Gastrocnemius medialis (tissue), 4 donors: Measurements from ENCODE around the gene IGSF21. TPM values are rescaled to one million over a fixed set of nuclear protein-coding genes. Genes with fewer than 3 reads are reported as not detected.
"Not testable (repeated sequence)": the region's sequence is repeated elsewhere in the genome, so short reads cannot be mapped to it uniquely, and the experiment has no call there.

ENCODE experiments used
- ATAC-seq, 2 donors: fragments of 150-250 bp; one replicate each; pipeline ENCODE4 v1.9.1; 2016
- DNase-seq, 2 donors: peaks; one replicate each; pipeline ENCODE4 v3.0.0-alpha.2; 2019
- H3K27ac ChIP-seq, 4 donors: fragments of 200-600 bp; sonication (generic); 1 replicate in 1 of 4; 2 replicates in 3 of 4; pipeline ENCODE4 v1.5.1; 2016 to 2018; ENCODE audit warnings: mild to moderate bottlenecking in 2 of 4, moderate library complexity in 1 of 4
- H3K27me3 ChIP-seq, 3 donors: fragments of 200-600 bp; sonication (generic) in 2 of 3; 1 replicate in 1 of 3; 2 replicates in 2 of 3; pipeline versions ENCODE4 v1.5.1 to v1.6.0; 2016 to 2019; ENCODE audit warnings: mild to moderate bottlenecking in 1 of 3, moderate library complexity in 1 of 3
- H3K36me3 ChIP-seq, 2 donors: fragments of 200-600 bp; sonication (generic) in 1 of 2; one replicate each; pipeline ENCODE4 v1.5.1; 2017 to 2018
- H3K4me1 ChIP-seq, 2 donors: fragments of 200-600 bp; sonication (generic) in 1 of 2; one replicate each; pipeline ENCODE4 v1.5.1; 2016 to 2017; ENCODE audit warnings: mild to moderate bottlenecking in 2 of 2
- H3K4me3 ChIP-seq, 4 donors: fragments of 200-600 bp; sonication (generic) in 3 of 4; 1 replicate in 1 of 4; 2 replicates in 3 of 4; pipeline ENCODE4 v1.5.1; 2016 to 2019; ENCODE audit warnings: mild to moderate bottlenecking in 2 of 4
- H3K9me3 ChIP-seq, 3 donors: fragments of 200-600 bp; sonication (generic) in 2 of 3; 1 replicate in 1 of 3; 2 replicates in 2 of 3; pipeline ENCODE4 v1.5.1; 2016 to 2019
- CTCF ChIP-seq, 5 experiments: fragments of 450-650 bp in 3 of 5; fragments of 200-600 bp in 2 of 5; sonication (generic) in 2 of 5; IDR thresholded peaks in 4 of 5; conservative IDR thresholded peaks in 1 of 5; 1 replicate in 4 of 5; 2 replicates in 1 of 5; pipeline ENCODE4 v1.5.1; 2016 to 2019; ENCODE audit warnings: antibody characterized with exemption in 5 of 5, mild to moderate bottlenecking in 3 of 5, moderate library complexity in 3 of 5
- POLR2A ChIP-seq, 2 donors: fragments of 450-650 bp; IDR thresholded peaks; one replicate each; pipeline ENCODE4 v1.6.1; 2017; ENCODE audit warnings: antibody characterized with exemption in 2 of 2, mild to moderate bottlenecking in 2 of 2, moderate library complexity in 2 of 2
- in situ Hi-C, 4 donors: fragments of 200-750 bp; cut with MboI; loops; one replicate each; pipeline versions ENCODE4 v1.15.0 to v1.8.0; 2017; ENCODE audit warnings: low sequenced_read_pairs in 4 of 4
- intact Hi-C: fragments of 100-400 bp; cut with DNase I; formaldehyde crosslinking; loops from one replicate; pipeline ENCODE4 v1.15.1; 2023; ENCODE audit warnings: low total_unique reads
- total RNA-seq, 4 donors: library from RNA; depleted of rRNA; stranded (reverse); fragments of >200 nt; gene quantifications; one replicate each; pipeline versions ENCODE4 v1.1.0 to v1.2.3, GENCODE V29; 2016

Gene IGSF21
- total RNA-seq, 4 donors from 2014 or later: 0.32 to 0.66 (median 0.53) TPM

GRCh38 chr1:18414872-18415447, 307.4 kb downstream of the IGSF21 start:
- Histone ChIP-seq H3K4me3 (no peak overlapping the region), H3K27ac (no peak overlapping the region), H3K4me1 (no peaks in the 10 kb centered on the region), H3K27me3 (peaks cover 0 to 5% (median 0%) of the 10 kb centered on the region in 3 donors), H3K36me3 (no peaks in the 10 kb centered on the region), H3K9me3 (no peaks in the 10 kb centered on the region)
- in situ Hi-C loops: no loop called here
- TF ChIP-seq CTCF (IDR thresholded peaks at IDR 0.05 in 4 of 5, conservative IDR thresholded peaks at IDR 0.05 in 1 of 5) (no peak), POLR2A (IDR thresholded peaks at IDR 0.05) (no peak)
- intact Hi-C loops: no loop called here
- DNase-seq (no peak), ATAC-seq (no peak)

GRCh38 chr1:18415448-18416027, 307.9 kb downstream of the IGSF21 start:
- DNase-seq: no peak
- Histone ChIP-seq H3K4me3 (no peak overlapping the region), H3K4me1 (no peaks in the 10 kb centered on the region), H3K9me3 (no peaks in the 10 kb centered on the region), H3K27ac (no peak overlapping the region), H3K27me3 (peaks cover 0 to 5% (median 0%) of the 10 kb centered on the region in 3 donors), H3K36me3 (no peaks in the 10 kb centered on the region)
- intact Hi-C loops (no loop called here), in situ Hi-C loops (no loop called here)
- no peak for ATAC-seq
- TF ChIP-seq POLR2A (IDR thresholded peaks at IDR 0.05) (no peak), CTCF (IDR thresholded peaks at IDR 0.05 in 4 of 5, conservative IDR thresholded peaks at IDR 0.05 in 1 of 5) (no peak)

GRCh38 chr1:18416126-18416525, 308.5 kb downstream of the IGSF21 start:
- H3K4me1 ChIP-seq, H3K27me3 ChIP-seq, H3K36me3 ChIP-seq, intact Hi-C loops, H3K27ac ChIP-seq, ATAC-seq, H3K9me3 ChIP-seq, H3K4me3 ChIP-seq, in situ Hi-C loops, DNase-seq: not testable (repeated sequence)

- no peak for DNase-seq
These were observed 310.0 kb downstream of the IGSF21 start for GRCh38 chr1:18417316-18418269.

More at GRCh38 chr1:18417316-18418269, 310.0 kb downstream of the IGSF21 start:
- peaks cover 0 to 5% (median 0%) of the 10 kb centered on the region in 3 donors for H3K27me3 ChIP-seq
- no peaks in the 10 kb centered on the region for H3K9me3 ChIP-seq
- TF ChIP-seq POLR2A (IDR thresholded peaks at IDR 0.05) (no peak), CTCF (IDR thresholded peaks at IDR 0.05 in 4 of 5, conservative IDR thresholded peaks at IDR 0.05 in 1 of 5) (no peak)
- intact Hi-C loops (no loop called here), in situ Hi-C loops (no loop called here)
- no peak for ATAC-seq
- H3K4me1 ChIP-seq: no peaks in the 10 kb centered on the region
- H3K36me3 ChIP-seq: no peaks in the 10 kb centered on the region
- no peak overlapping the region for H3K4me3 ChIP-seq
- no peak overlapping the region for H3K27ac ChIP-seq
